Neural cell (in vitro differentiated cells): Measurements from ENCODE around the gene PCCA.

ENCODE experiments used
- SMC3 ChIP-seq: fragments of 450-650 bp; conservative IDR thresholded peaks from 2 replicates; pipeline ENCODE4 v1.6.1; 2014; ENCODE audit warnings: antibody characterized with exemption, mild to moderate bottlenecking, moderate library complexity; ENCODE audit not compliant: poor library complexity
- TF ChIP-seq, protein P1 (sequence below): fragments of 450-650 bp; IDR thresholded peaks from 2 replicates; pipeline ENCODE4 v1.5.1; 2014; ENCODE audit warnings: antibody characterized with exemption, mild to moderate bottlenecking, moderate library complexity; ENCODE audit not compliant: poor library complexity, severe bottlenecking

DNA sequence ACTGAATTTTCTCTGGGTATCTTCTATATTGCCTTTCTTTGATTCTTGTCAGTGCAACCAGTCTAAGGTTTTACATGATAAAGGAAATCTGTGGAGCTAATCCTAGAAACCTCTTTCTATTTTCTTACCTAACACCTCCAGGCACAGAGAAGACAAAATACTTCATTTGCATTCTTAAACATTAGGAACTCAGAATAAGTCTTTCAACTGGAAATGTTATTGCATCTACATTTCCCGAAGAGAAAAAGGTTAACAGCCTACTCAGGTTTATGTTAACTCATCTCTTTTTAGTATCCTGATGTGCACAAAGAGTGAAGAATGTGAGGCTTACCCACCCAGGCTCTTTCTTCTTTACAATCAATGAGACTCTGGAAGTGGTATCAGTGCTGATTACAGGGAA, 106.7 kb downstream of the PCCA start:
- TF ChIP-seq, protein P1, sequence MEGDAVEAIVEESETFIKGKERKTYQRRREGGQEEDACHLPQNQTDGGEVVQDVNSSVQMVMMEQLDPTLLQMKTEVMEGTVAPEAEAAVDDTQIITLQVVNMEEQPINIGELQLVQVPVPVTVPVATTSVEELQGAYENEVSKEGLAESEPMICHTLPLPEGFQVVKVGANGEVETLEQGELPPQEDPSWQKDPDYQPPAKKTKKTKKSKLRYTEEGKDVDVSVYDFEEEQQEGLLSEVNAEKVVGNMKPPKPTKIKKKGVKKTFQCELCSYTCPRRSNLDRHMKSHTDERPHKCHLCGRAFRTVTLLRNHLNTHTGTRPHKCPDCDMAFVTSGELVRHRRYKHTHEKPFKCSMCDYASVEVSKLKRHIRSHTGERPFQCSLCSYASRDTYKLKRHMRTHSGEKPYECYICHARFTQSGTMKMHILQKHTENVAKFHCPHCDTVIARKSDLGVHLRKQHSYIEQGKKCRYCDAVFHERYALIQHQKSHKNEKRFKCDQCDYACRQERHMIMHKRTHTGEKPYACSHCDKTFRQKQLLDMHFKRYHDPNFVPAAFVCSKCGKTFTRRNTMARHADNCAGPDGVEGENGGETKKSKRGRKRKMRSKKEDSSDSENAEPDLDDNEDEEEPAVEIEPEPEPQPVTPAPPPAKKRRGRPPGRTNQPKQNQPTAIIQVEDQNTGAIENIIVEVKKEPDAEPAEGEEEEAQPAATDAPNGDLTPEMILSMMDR, result no peak
- no peak for TF ChIP-seq SMC3
